ENCODE data around the gene FILIP1. TPM values are rescaled to one million over a fixed set of nuclear protein-coding genes. Genes with fewer than 3 reads are reported as not detected.
A peak's percentile ranks its signal among the peaks of the same experiment; 100 is the strongest.

The FILIP1 gene
- total and polyA plus RNA-seq, 2 donors (not counting 1 experiment from before 2014, with no cell fraction given), result 0.33 to 2.3 TPM

DNA sequence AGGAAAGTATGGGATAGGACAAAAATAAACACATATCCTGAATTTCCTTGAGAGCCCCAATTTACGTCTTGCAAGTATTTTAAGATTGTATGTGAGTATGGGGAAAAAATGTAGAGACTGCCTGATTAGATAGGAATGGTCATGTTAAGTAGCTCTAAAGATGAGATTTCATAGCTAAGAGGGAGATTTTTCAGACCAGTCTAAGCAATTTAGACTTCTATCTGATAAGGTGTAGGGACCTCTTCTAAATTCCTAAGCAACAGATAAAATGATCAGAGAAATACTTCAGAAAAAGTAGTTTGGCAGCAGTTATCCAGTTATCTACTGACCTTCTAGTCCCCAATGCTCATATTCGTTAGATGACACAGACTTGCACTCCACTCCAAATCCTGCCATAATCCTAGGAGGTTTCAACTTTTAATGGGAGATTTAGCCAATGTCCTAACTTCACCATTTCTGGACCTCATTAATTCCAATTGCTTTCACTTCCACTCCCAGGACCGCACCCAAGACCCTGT is 90.0 kb downstream of the FILIP1 start:
- Histone ChIP-seq H3K4me1 (ENCODE audit: control insufficient read depth, extremely low read depth, insufficient read depth, low read length) (peaks cover 8% of the 10 kb centered on the region), H3K4me3 (replicated peaks in 1 of 4; ENCODE audit: control extremely low read depth in 1 of 4, insufficient read depth in 1 of 4, low read depth in 3 of 4, low read length in 4 of 4) (no peak overlapping the region), H3K4me2 (ENCODE audit: extremely low read depth, insufficient read depth, low read length) (no peak overlapping the region), H4K20me1 (ENCODE audit: control insufficient read depth, extremely low read depth, insufficient read depth, low read length) (no peaks in the 10 kb centered on the region), H3K27me3 (ENCODE audit: control insufficient read depth, insufficient read depth, low read length) (no peaks in the 10 kb centered on the region), H3K36me3 (ENCODE audit: control insufficient read depth, insufficient read depth, low read length) (no peaks in the 10 kb centered on the region), H3K27ac (ENCODE audit: insufficient read depth, low read length) (no peak overlapping the region), H3K79me2 (ENCODE audit: control insufficient read depth, insufficient read depth, low read length) (no peaks in the 10 kb centered on the region), H2AFZ (ENCODE audit: low read length) (no peak overlapping the region), H3K9me3 (ENCODE audit: control insufficient read depth, insufficient read depth, low read depth, low read length) (no peaks in the 10 kb centered on the region), H3K9ac (ENCODE audit: insufficient read depth, low read length) (no peak overlapping the region)
- DNase-seq (ENCODE audit: low read depth in 2 of 2), result no peak
- TF ChIP-seq EZH2 (IDR thresholded peaks at IDR 0.05; ENCODE audit: low read length, missing control alignments), result no peak
- TF ChIP-seq CTCF (conservative IDR thresholded peaks at IDR 0.05 in 1 of 2, IDR thresholded peaks at IDR 0.05 in 1 of 2; ENCODE audit: low read depth in 1 of 2, low read length in 2 of 2), result no peak

GRCh38 chr6:75402296-75402695 is 91.3 kb downstream of the FILIP1 start:
- Histone ChIP-seq H2AFZ (ENCODE audit: low read length) (no peak overlapping the region), H3K27ac (ENCODE audit: insufficient read depth, low read length) (no peak overlapping the region), H3K4me3 (replicated peaks in 1 of 4; ENCODE audit: control extremely low read depth in 1 of 4, insufficient read depth in 1 of 4, low read depth in 3 of 4, low read length in 4 of 4) (no peak overlapping the region), H3K36me3 (ENCODE audit: control insufficient read depth, insufficient read depth, low read length) (no peaks in the 10 kb centered on the region), H4K20me1 (ENCODE audit: control insufficient read depth, extremely low read depth, insufficient read depth, low read length) (no peaks in the 10 kb centered on the region), H3K4me1 (ENCODE audit: control insufficient read depth, extremely low read depth, insufficient read depth, low read length) (peaks cover 13% of the 10 kb centered on the region), H3K27me3 (ENCODE audit: control insufficient read depth, insufficient read depth, low read length) (no peaks in the 10 kb centered on the region), H3K9ac (ENCODE audit: insufficient read depth, low read length) (no peak overlapping the region), H3K79me2 (ENCODE audit: control insufficient read depth, insufficient read depth, low read length) (no peaks in the 10 kb centered on the region), H3K9me3 (ENCODE audit: control insufficient read depth, insufficient read depth, low read depth, low read length) (no peaks in the 10 kb centered on the region), H3K4me2 (ENCODE audit: extremely low read depth, insufficient read depth, low read length) (peak overlapping the region; percentile 2)
- DNase-seq (ENCODE audit: low read depth in 2 of 2), result peak; percentile 57 to 87
- TF ChIP-seq CTCF (conservative IDR thresholded peaks at IDR 0.05 in 1 of 2, IDR thresholded peaks at IDR 0.05 in 1 of 2; ENCODE audit: low read depth in 1 of 2, low read length in 2 of 2) (no peak), EZH2 (IDR thresholded peaks at IDR 0.05; ENCODE audit: low read length, missing control alignments) (no peak)

GRCh38 chr6:75397656-75398465 is 95.7 kb downstream of the FILIP1 start:
- TF ChIP-seq CTCF (conservative IDR thresholded peaks at IDR 0.05 in 1 of 2, IDR thresholded peaks at IDR 0.05 in 1 of 2; ENCODE audit: low read depth in 1 of 2, low read length in 2 of 2), result no peak
- TF ChIP-seq EZH2 (IDR thresholded peaks at IDR 0.05; ENCODE audit: low read length, missing control alignments), result no peak
- H3K9me3 ChIP-seq (ENCODE audit: control insufficient read depth, insufficient read depth, low read depth, low read length), result no peaks in the 10 kb centered on the region
- H3K36me3 ChIP-seq (ENCODE audit: control insufficient read depth, insufficient read depth, low read length), result no peaks in the 10 kb centered on the region
- no peaks in the 10 kb centered on the region for H4K20me1 ChIP-seq (ENCODE audit: control insufficient read depth, extremely low read depth, insufficient read depth, low read length)
- H3K4me1 ChIP-seq (ENCODE audit: control insufficient read depth, extremely low read depth, insufficient read depth, low read length), result peaks cover 10% of the 10 kb centered on the region
- peak; percentile 43 to 76 for DNase-seq (ENCODE audit: low read depth in 2 of 2)
- H3K79me2 ChIP-seq (ENCODE audit: control insufficient read depth, insufficient read depth, low read length), result no peaks in the 10 kb centered on the region
- no peak overlapping the region for H3K9ac ChIP-seq (ENCODE audit: insufficient read depth, low read length)
- H2AFZ ChIP-seq (ENCODE audit: low read length), result no peak overlapping the region
- H3K4me2 ChIP-seq (ENCODE audit: extremely low read depth, insufficient read depth, low read length), result peak overlapping the region; percentile 34
- H3K27ac ChIP-seq (ENCODE audit: insufficient read depth, low read length), result no peak overlapping the region
- H3K4me3 ChIP-seq (replicated peaks in 1 of 4; ENCODE audit: control extremely low read depth in 1 of 4, insufficient read depth in 1 of 4, low read depth in 3 of 4, low read length in 4 of 4), result no peak overlapping the region
- H3K27me3 ChIP-seq (ENCODE audit: control insufficient read depth, insufficient read depth, low read length), result no peaks in the 10 kb centered on the region

All from fibroblast of lung (primary cell).